Esophagus squamous epithelium (tissue), 4 donors: ENCODE measurements around the gene NUP153.

Experiments
- CTCF ChIP-seq, 6 experiments: fragments of 450-650 bp in 4 of 6; fragments of 200-600 bp in 2 of 6; sonication (generic) in 2 of 6; IDR thresholded peaks; one replicate each; pipeline ENCODE4 v1.5.1; 2016 to 2019; ENCODE audit warnings: antibody characterized with exemption in 6 of 6, mild to moderate bottlenecking in 4 of 6, moderate library complexity in 4 of 6
- POLR2A ChIP-seq, 4 donors: fragments of 450-650 bp; IDR thresholded peaks; one replicate each; pipeline ENCODE4 v1.6.1; 2017; ENCODE audit warnings: antibody characterized with exemption in 4 of 4, mild to moderate bottlenecking in 4 of 4, moderate library complexity in 3 of 4

GRCh38 chr6:17602888-17603287 lies 103.8 kb downstream of the NUP153 start:
- TF ChIP-seq POLR2A (IDR thresholded peaks at IDR 0.05) (no peak), CTCF (IDR thresholded peaks at IDR 0.05) (no peak)
